OCI-LY1 (cell line): ENCODE results near the gene PRSS2.
"Not testable (repeated sequence)": the region's sequence is repeated elsewhere in the genome, so short reads cannot be mapped to it uniquely, and the experiment has no call there.

ENCODE experiments used
- H2AFZ ChIP-seq: fragments of 200-600 bp; sonication (generic), shearing (Covaris generic); 2 replicates; pipeline ENCODE4 v1.6.0; 2014; ENCODE audit warnings: antibody characterized with exemption, mild to moderate bottlenecking, low read length
- H3F3A ChIP-seq: fragments of 200-600 bp; sonication (generic), shearing (Covaris generic); 2 replicates; pipeline ENCODE4 v1.6.0; 2014; ENCODE audit warnings: mild to moderate bottlenecking, antibody characterized with exemption, low read length, moderate library complexity; ENCODE audit not compliant: insufficient read depth
- H3K27ac ChIP-seq: fragments of 200-600 bp; sonication (generic); 2 replicates; pipeline ENCODE4 v1.5.1; 2014; ENCODE audit warnings: low read length, mixed run types, mild to moderate bottlenecking, low read depth; ENCODE audit not compliant: poor library complexity, severe bottlenecking
- H3K27me3 ChIP-seq: fragments of 200-600 bp; sonication (generic); 2 replicates; pipeline ENCODE4 v1.6.0; 2014; ENCODE audit warnings: antibody characterized with exemption, mild to moderate bottlenecking, low read length, moderate library complexity; ENCODE audit not compliant: insufficient read depth
- H3K36me3 ChIP-seq: fragments of 200-600 bp; sonication (generic); 2 replicates; pipeline ENCODE4 v1.6.1; 2014; ENCODE audit warnings: mild to moderate bottlenecking, antibody characterized with exemption, low read length, moderate library complexity, mixed read lengths; ENCODE audit not compliant: insufficient read depth
- H3K4me1 ChIP-seq: fragments of 200-600 bp; sonication (generic); 2 replicates; pipeline ENCODE4 v1.5.1; 2014; ENCODE audit warnings: mild to moderate bottlenecking, low read length, moderate library complexity; ENCODE audit not compliant: insufficient read depth, severe bottlenecking
- H3K4me2 ChIP-seq: fragments of 200-600 bp; sonication (generic), shearing (Covaris generic); 2 replicates; pipeline ENCODE4 v1.6.1; 2014; ENCODE audit warnings: low read length
- H3K4me3 ChIP-seq: fragments of 200-600 bp; sonication (generic); 2 replicates; pipeline ENCODE4 v1.5.1; 2014; ENCODE audit warnings: low read length, low read depth, mild to moderate bottlenecking, mixed read lengths; ENCODE audit not compliant: poor library complexity, severe bottlenecking
- H3K79me2 ChIP-seq: fragments of 200-600 bp; shearing (Covaris generic); 2 replicates; pipeline ENCODE4 v1.6.1; 2016; ENCODE audit warnings: mixed run types, low read length, mixed read lengths; ENCODE audit not compliant: insufficient read depth
- H3K9ac ChIP-seq: fragments of 200-600 bp; sonication (generic), shearing (Covaris generic); 2 replicates; pipeline ENCODE4 v1.6.1; 2014; ENCODE audit warnings: mild to moderate bottlenecking, low read length, mixed read lengths
- H3K9me2 ChIP-seq: fragments of 200-600 bp; sonication (generic), shearing (Covaris generic); 2 replicates; pipeline ENCODE4 v1.6.1; 2014; ENCODE audit warnings: low read depth, mild to moderate bottlenecking, low read length, mixed read lengths
- H3K9me3 ChIP-seq: fragments of 200-600 bp; shearing (Covaris generic); 2 replicates; pipeline ENCODE4 v1.6.1; 2014; ENCODE audit warnings: low read length, mixed read lengths
- H4K20me1 ChIP-seq: fragments of 200-600 bp; sonication (generic), shearing (Covaris generic); 2 replicates; pipeline ENCODE4 v1.6.0; 2016; ENCODE audit warnings: mild to moderate bottlenecking, low read length; ENCODE audit not compliant: insufficient read depth
- CTCF ChIP-seq: fragments of 200-600 bp; sonication (generic), shearing (Covaris generic); IDR thresholded peaks from 2 replicates; pipeline ENCODE4 v1.5.1; 2017; ENCODE audit warnings: mild to moderate bottlenecking, antibody characterized with exemption, low read length, moderate library complexity, mixed read lengths
- EZH2 ChIP-seq: fragments of 200-600 bp; sonication (generic), shearing (Covaris generic); IDR thresholded peaks from 2 replicates; pipeline ENCODE4 v1.8.0; 2017; ENCODE audit warnings: borderline replicate concordance, mixed run types, mild to moderate bottlenecking, antibody characterized with exemption, low read length, moderate library complexity, mixed read lengths

Gene PRSS2

GRCh38 chr7:142767861-142768260, 2.9 kb upstream of the PRSS2 start:
- 0 out of 2 replicates have a peak, but pooled peaks cover 4% of the 10 kb centered on the region for H3K27me3 ChIP-seq

GRCh38 chr7:142768885-142769284, 1.9 kb upstream of the PRSS2 start:
- not testable (repeated sequence) for H2AFZ ChIP-seq, H3K27me3 ChIP-seq, H3K9ac ChIP-seq, H3K79me2 ChIP-seq, H3K9me3 ChIP-seq, H3K36me3 ChIP-seq, H4K20me1 ChIP-seq, H3K27ac ChIP-seq, H3K4me3 ChIP-seq, H3K9me2 ChIP-seq, H3K4me2 ChIP-seq, H3F3A ChIP-seq
- H3K4me1 ChIP-seq = peaks cover 15% of the 10 kb centered on the region

More at GRCh38 chr7:142767861-142768260, 2.9 kb upstream of the PRSS2 start:
- Histone ChIP-seq H3K9ac (no peak overlapping the region), H3K9me2 (no peaks in the 10 kb centered on the region), H3K4me2 (no peak overlapping the region), H3K79me2 (no peaks in the 10 kb centered on the region), H4K20me1 (no peaks in the 10 kb centered on the region), H3K4me1 (peaks cover 15% of the 10 kb centered on the region), H3F3A (no peaks in the 10 kb centered on the region), H3K36me3 (no peaks in the 10 kb centered on the region), H3K9me3 (no peaks in the 10 kb centered on the region), H2AFZ (no peak overlapping the region), H3K27ac (no peak overlapping the region), H3K4me3 (no peak overlapping the region)
- no peak for TF ChIP-seq CTCF
- TF ChIP-seq EZH2 = no peak

GRCh38 chr7:142771353-142771723, 568 bp downstream of the PRSS2 start:
- no peaks in the 10 kb centered on the region for H4K20me1 ChIP-seq
- peaks cover 15% of the 10 kb centered on the region for H3K4me1 ChIP-seq
- H3K79me2 ChIP-seq = no peaks in the 10 kb centered on the region
- H3K36me3 ChIP-seq = no peaks in the 10 kb centered on the region
- H3F3A ChIP-seq = no peaks in the 10 kb centered on the region
- no peaks in the 10 kb centered on the region for H3K9me2 ChIP-seq
- no peak overlapping the region for H3K4me3 ChIP-seq
- no peak overlapping the region for H3K27ac ChIP-seq
- H3K27me3 ChIP-seq = no peaks in the 10 kb centered on the region
- no peaks in the 10 kb centered on the region for H3K9me3 ChIP-seq
- H3K4me2 ChIP-seq = no peak overlapping the region
- H3K9ac ChIP-seq = no peak overlapping the region
- no peak overlapping the region for H2AFZ ChIP-seq
- TF ChIP-seq CTCF (no peak), EZH2 (no peak)

- TF ChIP-seq CTCF (no peak), EZH2 (no peak)
- H3F3A ChIP-seq = no peaks in the 10 kb centered on the region
These were observed 1.3 kb downstream of the PRSS2 start for GRCh38 chr7:142772051-142772450.

More at GRCh38 chr7:142772051-142772450, 1.3 kb downstream of the PRSS2 start:
- Histone ChIP-seq H3K9ac (no peak overlapping the region), H3K4me2 (no peak overlapping the region), H4K20me1 (no peaks in the 10 kb centered on the region), H2AFZ (no peak overlapping the region), H3K36me3 (no peaks in the 10 kb centered on the region), H3K9me2 (no peaks in the 10 kb centered on the region), H3K9me3 (no peaks in the 10 kb centered on the region), H3K79me2 (no peaks in the 10 kb centered on the region), H3K4me1 (peaks cover 15% of the 10 kb centered on the region), H3K4me3 (no peak overlapping the region), H3K27me3 (no peaks in the 10 kb centered on the region), H3K27ac (no peak overlapping the region)
